Effector memory CD4-positive, alpha-beta T cell (primary cell): ENCODE results near the gene SLC66A3.

Experiments
- DNase-seq, 3 donors: peaks; one replicate each; pipeline ENCODE4 v3.0.0-alpha.2; 2020
- H3K27ac ChIP-seq: 2 replicates; pipeline ENCODE4 v1.7.0; 2013; ENCODE audit warnings: mild to moderate bottlenecking, low read length, moderate library complexity; ENCODE audit not compliant: insufficient read depth, poor library complexity, severe bottlenecking
- H3K27me3 ChIP-seq: replicated peaks from 2 replicates; pipeline ENCODE4 v1.7.0; 2013; ENCODE audit warnings: mild to moderate bottlenecking, low read length; ENCODE audit not compliant: insufficient read depth, control insufficient read depth, poor library complexity, severe bottlenecking
- H3K36me3 ChIP-seq: 2 replicates; pipeline ENCODE4 v1.7.0; 2013; ENCODE audit warnings: mild to moderate bottlenecking, low read length, moderate library complexity; ENCODE audit not compliant: control insufficient read depth, insufficient read depth
- H3K4me1 ChIP-seq: 2 replicates; pipeline ENCODE4 v1.7.0; 2013; ENCODE audit warnings: low read length, mild to moderate bottlenecking; ENCODE audit not compliant: control insufficient read depth, insufficient read depth, poor library complexity, severe bottlenecking
- H3K4me3 ChIP-seq: 2 replicates; pipeline ENCODE4 v1.7.0; 2013; ENCODE audit warnings: low read length, low read depth, mild to moderate bottlenecking; ENCODE audit not compliant: insufficient read depth, poor library complexity, severe bottlenecking
- H3K9me3 ChIP-seq: 2 replicates; pipeline ENCODE4 v1.7.0; 2013; ENCODE audit warnings: mild to moderate bottlenecking, low read length, moderate library complexity; ENCODE audit not compliant: control insufficient read depth

The SLC66A3 gene

GRCh38 chr2:11177871-11178690 is 22.8 kb downstream of the SLC66A3 start:
- no peaks in the 10 kb centered on the region for H3K27me3 ChIP-seq
- H3K9me3 ChIP-seq = no peaks in the 10 kb centered on the region
- DNase-seq = no peak
- H3K36me3 ChIP-seq = peaks cover 6% of the 10 kb centered on the region
- peaks cover 9% of the 10 kb centered on the region for H3K4me1 ChIP-seq
- no peak overlapping the region for H3K4me3 ChIP-seq
- no peak overlapping the region for H3K27ac ChIP-seq

GRCh38 chr2:11179196-11179595 is 23.9 kb downstream of the SLC66A3 start:
- Histone ChIP-seq H3K27me3 (no peaks in the 10 kb centered on the region), H3K27ac (no peak overlapping the region), H3K36me3 (peaks cover 6% of the 10 kb centered on the region), H3K4me1 (peaks cover 9% of the 10 kb centered on the region), H3K4me3 (no peak overlapping the region), H3K9me3 (no peaks in the 10 kb centered on the region)
- no peak for DNase-seq

- Histone ChIP-seq H3K27ac (no peak overlapping the region), H3K4me3 (no peak overlapping the region), H3K4me1 (peaks cover 9% of the 10 kb centered on the region), H3K27me3 (no peaks in the 10 kb centered on the region), H3K9me3 (no peaks in the 10 kb centered on the region), H3K36me3 (peaks cover 6% of the 10 kb centered on the region)
- no peak for DNase-seq
These were observed 24.6 kb downstream of the SLC66A3 start for GRCh38 chr2:11179899-11180298.

- Histone ChIP-seq H3K4me3 (no peak overlapping the region), H3K36me3 (peaks cover 6% of the 10 kb centered on the region), H3K9me3 (no peaks in the 10 kb centered on the region), H3K27ac (no peak overlapping the region), H3K4me1 (peaks cover 1% of the 10 kb centered on the region), H3K27me3 (no peaks in the 10 kb centered on the region)
- DNase-seq = no peak
These were observed 25.4 kb downstream of the SLC66A3 start for GRCh38 chr2:11180653-11181052.

- Histone ChIP-seq H3K27ac (no peak overlapping the region), H3K4me1 (no peaks in the 10 kb centered on the region), H3K36me3 (peaks cover 4% of the 10 kb centered on the region), H3K4me3 (no peak overlapping the region), H3K27me3 (no peaks in the 10 kb centered on the region), H3K9me3 (no peaks in the 10 kb centered on the region)
- no peak for DNase-seq
These were observed 27.7 kb downstream of the SLC66A3 start for GRCh38 chr2:11182951-11183350.

GRCh38 chr2:11186145-11186544 is 30.9 kb downstream of the SLC66A3 start:
- no peak for DNase-seq
- H3K27ac ChIP-seq = no peak overlapping the region
- H3K4me3 ChIP-seq = no peak overlapping the region
- H3K9me3 ChIP-seq = no peaks in the 10 kb centered on the region
- H3K4me1 ChIP-seq = no peaks in the 10 kb centered on the region
- H3K27me3 ChIP-seq = no peaks in the 10 kb centered on the region
- no peaks in the 10 kb centered on the region for H3K36me3 ChIP-seq

GRCh38 chr2:11187083-11187619 is 31.9 kb downstream of the SLC66A3 start:
- H3K4me3 ChIP-seq = no peak overlapping the region
- no peaks in the 10 kb centered on the region for H3K4me1 ChIP-seq
- no peak for DNase-seq
- H3K36me3 ChIP-seq = peaks cover 9% of the 10 kb centered on the region
- no peaks in the 10 kb centered on the region for H3K27me3 ChIP-seq
- H3K27ac ChIP-seq = no peak overlapping the region
- no peaks in the 10 kb centered on the region for H3K9me3 ChIP-seq

- no peak overlapping the region for H3K27ac ChIP-seq
- H3K9me3 ChIP-seq = no peaks in the 10 kb centered on the region
- H3K4me3 ChIP-seq = no peak overlapping the region
- no peaks in the 10 kb centered on the region for H3K4me1 ChIP-seq
- H3K27me3 ChIP-seq = no peaks in the 10 kb centered on the region
- H3K36me3 ChIP-seq = peaks cover 15% of the 10 kb centered on the region
- no peak for DNase-seq
These were observed 32.5 kb downstream of the SLC66A3 start for GRCh38 chr2:11187731-11188130.

- H3K27ac ChIP-seq = no peak overlapping the region
- no peak for DNase-seq
- no peaks in the 10 kb centered on the region for H3K4me1 ChIP-seq
- H3K27me3 ChIP-seq = no peaks in the 10 kb centered on the region
- no peak overlapping the region for H3K4me3 ChIP-seq
- peaks cover 30% of the 10 kb centered on the region for H3K36me3 ChIP-seq
- H3K9me3 ChIP-seq = no peaks in the 10 kb centered on the region
These were observed 41.0 kb downstream of the SLC66A3 start for GRCh38 chr2:11196246-11196645.

- no peak for DNase-seq
- Histone ChIP-seq H3K4me1 (no peaks in the 10 kb centered on the region), H3K4me3 (no peak overlapping the region), H3K36me3 (peaks cover 9% of the 10 kb centered on the region), H3K27me3 (no peaks in the 10 kb centered on the region), H3K27ac (no peak overlapping the region), H3K9me3 (no peaks in the 10 kb centered on the region)
These were observed 45.4 kb downstream of the SLC66A3 start for GRCh38 chr2:11200651-11201050.
